HG02571 (cell line): ENCODE data around the gene ERAL1.
"Not testable (repeated sequence)": the region's sequence is repeated elsewhere in the genome, so short reads cannot be mapped to it uniquely, and the experiment has no call there.

Source experiments
- ATAC-seq: cut with Tn5 transposase; IDR thresholded peaks from one replicate; pipeline ENCODE4 v1.9.1; 2021; ENCODE audit warnings: mild to moderate bottlenecking, moderate library complexity; ENCODE audit not compliant: unreplicated experiment

Gene ERAL1

GRCh38 chr17:28897769-28898526 is 43.1 kb downstream of the ERAL1 start:
- ATAC-seq = no peak

GRCh38 chr17:28898527-28898955 is 43.7 kb downstream of the ERAL1 start:
- no peak for ATAC-seq

GRCh38 chr17:28899212-28899815 is 44.5 kb downstream of the ERAL1 start:
- ATAC-seq = no peak

GRCh38 chr17:28900986-28901726 is 46.3 kb downstream of the ERAL1 start:
- no peak for ATAC-seq

- ATAC-seq = peak; percentile 26
Observed at GRCh38 chr17:28901866-28902818, 47.3 kb downstream of the ERAL1 start.

- ATAC-seq = peak; percentile 88
Observed at GRCh38 chr17:28902819-28903545, 48.2 kb downstream of the ERAL1 start, which contains the start of gene DHRS13. Gene DHRS13, minus strand, starts transcription at chr17:28903079. Its CDS starts 135 bp downstream, at chr17:28902944.

- not testable (repeated sequence) for ATAC-seq
Observed at GRCh38 chr17:28903546-28903841, 48.7 kb downstream of the ERAL1 start.

GRCh38 chr17:28904800-28905199 is 50.0 kb downstream of the ERAL1 start:
- ATAC-seq = no peak

- ATAC-seq = no peak
Observed at GRCh38 chr17:28906276-28906675, 51.5 kb downstream of the ERAL1 start.

GRCh38 chr17:28906706-28907438 is 52.1 kb downstream of the ERAL1 start:
- no peak for ATAC-seq

- ATAC-seq = no peak
Observed at GRCh38 chr17:28907709-28908475, 53.1 kb downstream of the ERAL1 start.

- ATAC-seq = no peak
Observed at GRCh38 chr17:28908640-28909167, 53.9 kb downstream of the ERAL1 start.

GRCh38 chr17:28910534-28910933 is 55.7 kb downstream of the ERAL1 start:
- no peak for ATAC-seq
